ENCODE results near the gene PGRMC2. TPM values are rescaled to one million over a fixed set of nuclear protein-coding genes. Genes with fewer than 3 reads are reported as not detected.

The PGRMC2 gene
- total and polyA plus RNA-seq, 4 donors, result 28.9 to 44.3 (median 32.1) TPM

GRCh38 chr4:128315756-128316520 lies 28.3 kb upstream of the PGRMC2 start:
- H3K27ac ChIP-seq (ENCODE audit: low read depth in 1 of 2, low read length in 2 of 2), result no peak overlapping the region
- no peaks in the 10 kb centered on the region for H3K27me3 ChIP-seq (ENCODE audit: control insufficient read depth in 4 of 4, insufficient read depth in 4 of 4, low read length in 3 of 4)
- peaks cover 3 to 17% (median 9%) of the 10 kb centered on the region in 4 donors for H3K4me1 ChIP-seq (ENCODE audit: control insufficient read depth in 4 of 4, insufficient read depth in 4 of 4, low read length in 3 of 4)
- H3K9ac ChIP-seq (ENCODE audit: low read depth in 1 of 2, low read length in 2 of 2), result no peak overlapping the region
- 95% methylated on average over 2 of the region's 2 CpGs for WGBS
- DNase-seq (ENCODE audit: low spot score), result no peak
- no peaks in the 10 kb centered on the region for H3K9me3 ChIP-seq (ENCODE audit: control insufficient read depth in 4 of 4, low read length in 3 of 4)
- TF ChIP-seq RAD21 (IDR thresholded peaks at IDR 0.05) (no peak), ATF3 (IDR thresholded peaks at IDR 0.05) (no peak), RXRA (IDR thresholded peaks at IDR 0.05) (no peak), REST (IDR thresholded peaks at IDR 0.05) (no peak), GABPA (IDR thresholded peaks at IDR 0.05 in 1 of 2, conservative IDR thresholded peaks at IDR 0.05 in 1 of 2) (no peak), NR2F2 (IDR thresholded peaks at IDR 0.05) (no peak), HNF4A (conservative IDR thresholded peaks at IDR 0.05) (no peak), MAX (IDR thresholded peaks at IDR 0.05) (no peak), HNF4G (IDR thresholded peaks at IDR 0.05) (no peak), ZBTB33 (IDR thresholded peaks at IDR 0.05) (no peak), FOXA2 (IDR thresholded peaks at IDR 0.05) (no peak), EGR1 (IDR thresholded peaks at IDR 0.05; ENCODE audit: low read depth in 2 of 2) (no peak), TAF1 (conservative IDR thresholded peaks at IDR 0.05) (no peak), FOXA1 (IDR thresholded peaks at IDR 0.05) (no peak), YY1 (IDR thresholded peaks at IDR 0.05) (no peak), SP1 (IDR thresholded peaks at IDR 0.05) (no peak), JUND (IDR thresholded peaks at IDR 0.05) (no peak), CTCF (IDR thresholded peaks at IDR 0.05; ENCODE audit: low read depth, low read length, missing input control) (no peak)
- no peaks in the 10 kb centered on the region for H3K36me3 ChIP-seq (ENCODE audit: control insufficient read depth in 4 of 4, insufficient read depth in 3 of 4, low read depth in 1 of 4, low read length in 3 of 4)
- no peak overlapping the region for H3K4me3 ChIP-seq (ENCODE audit: low read depth in 1 of 3, low read length in 3 of 3)
